Inflammatory macrophage (primary cell): ENCODE results near the gene MYH14.
"Not testable (repeated sequence)": the region's sequence is repeated elsewhere in the genome, so short reads cannot be mapped to it uniquely, and the experiment has no call there.

Experiments used
- DNase-seq, 2 donors: peaks; one replicate each; pipeline ENCODE4 v3.0.0-alpha.2; 2020 to 2022

The MYH14 gene

GRCh38 chr19:50334741-50335421 lies 131.5 kb downstream of the MYH14 start:
- DNase-seq: no peak

GRCh38 chr19:50337031-50337430 lies 133.6 kb downstream of the MYH14 start:
- DNase-seq: peak; percentile 51 to 74

GRCh38 chr19:50340331-50340730 lies 136.9 kb downstream of the MYH14 start:
- peak; percentile 56 to 67 for DNase-seq

GRCh38 chr19:50341091-50341564 lies 137.7 kb downstream of the MYH14 start:
- peak; percentile 85 to 92 for DNase-seq

- DNase-seq: peak; percentile 35 to 42
Observed at GRCh38 chr19:50344661-50345318, 141.4 kb downstream of the MYH14 start.

- DNase-seq: peak in 1 of 2 donors; percentile 26
Observed at GRCh38 chr19:50347089-50347581, 143.7 kb downstream of the MYH14 start.

- no peak for DNase-seq
Observed at GRCh38 chr19:50349277-50350057, 146.0 kb downstream of the MYH14 start.

GRCh38 chr19:50352242-50352641 lies 148.8 kb downstream of the MYH14 start:
- DNase-seq: no peak

- not testable (repeated sequence) for DNase-seq
Observed at GRCh38 chr19:50353487-50353880, 150.1 kb downstream of the MYH14 start.

GRCh38 chr19:50356691-50357177 lies 153.3 kb downstream of the MYH14 start:
- DNase-seq: no peak

GRCh38 chr19:50357178-50358100 lies 154.0 kb downstream of the MYH14 start:
- DNase-seq: peak; percentile 77 to 88

- peak; percentile 59 to 75 for DNase-seq
Observed at GRCh38 chr19:50358483-50359327, 155.3 kb downstream of the MYH14 start.

- no peak for DNase-seq
Observed at GRCh38 chr19:50359328-50359818, 156.0 kb downstream of the MYH14 start.
